ENCODE results near the gene IPO4.
"Not testable (repeated sequence)": the region's sequence is repeated elsewhere in the genome, so short reads cannot be mapped to it uniquely, and the experiment has no call there.

Gene IPO4

GRCh38 chr14:24206260-24207103 lies 17.9 kb upstream of the IPO4 start:
- no CpG with 5 or more reads among the region's 11 CpGs for WGBS (ENCODE audit: extremely low coverage, insufficient coverage, insufficient read length)
- H4K12ac ChIP-seq (ENCODE audit: low read depth, low read length) = no peak overlapping the region
- no peaks in the 10 kb centered on the region for H3K27me3 ChIP-seq (ENCODE audit: insufficient read depth, low read length)
- no peak overlapping the region for H2AK5ac ChIP-seq (ENCODE audit: low read length)
- H4K91ac ChIP-seq (ENCODE audit: low read depth, low read length) = no peak overlapping the region
- H3K4me1 ChIP-seq (ENCODE audit: control insufficient read depth in 1 of 2, insufficient read depth in 2 of 2, low read length in 2 of 2) = peaks cover 3 to 4% of the 10 kb centered on the region in 2 experiments
- H3K14ac ChIP-seq (ENCODE audit: low read length) = no peak overlapping the region
- H3K79me2 ChIP-seq (ENCODE audit: control insufficient read depth, insufficient read depth, low read length, poor library complexity) = no peaks in the 10 kb centered on the region
- no peak overlapping the region for H2BK5ac ChIP-seq (ENCODE audit: low read depth, low read length, poor library complexity)
- H2AFZ ChIP-seq (ENCODE audit: insufficient read depth, low read length, poor library complexity) = no peak overlapping the region
- peaks cover 31 to 53% of the 10 kb centered on the region in 2 experiments for H3K36me3 ChIP-seq (ENCODE audit: control insufficient read depth in 1 of 2, insufficient read depth in 2 of 2, low read length in 2 of 2)
- H3K18ac ChIP-seq (ENCODE audit: low read length) = no peak overlapping the region
- no peaks in the 10 kb centered on the region for H3K79me1 ChIP-seq (ENCODE audit: low read length)
- DNase-seq = no peak
- H3K4ac ChIP-seq (ENCODE audit: low read depth, low read length) = no peak overlapping the region
- H3K27ac ChIP-seq (ENCODE audit: low read depth, low read length) = no peak overlapping the region
- no peak overlapping the region for H3K4me3 ChIP-seq (ENCODE audit: low read depth, low read length)
- H4K8ac ChIP-seq (ENCODE audit: low read depth, low read length) = no peak overlapping the region
- peaks cover 2% of the 10 kb centered on the region for H3K9me3 ChIP-seq (ENCODE audit: insufficient read depth, low read depth, low read length)
- no peak overlapping the region for H2BK12ac ChIP-seq (ENCODE audit: low read length)
- no peak overlapping the region for H2BK120ac ChIP-seq (ENCODE audit: insufficient read depth, low read length, poor library complexity)
- H3K23ac ChIP-seq (ENCODE audit: low read length) = no peak overlapping the region
- H3K4me2 ChIP-seq (ENCODE audit: low read length) = no peak overlapping the region
- H3K9ac ChIP-seq (ENCODE audit: low read length) = no peak overlapping the region

DNA sequence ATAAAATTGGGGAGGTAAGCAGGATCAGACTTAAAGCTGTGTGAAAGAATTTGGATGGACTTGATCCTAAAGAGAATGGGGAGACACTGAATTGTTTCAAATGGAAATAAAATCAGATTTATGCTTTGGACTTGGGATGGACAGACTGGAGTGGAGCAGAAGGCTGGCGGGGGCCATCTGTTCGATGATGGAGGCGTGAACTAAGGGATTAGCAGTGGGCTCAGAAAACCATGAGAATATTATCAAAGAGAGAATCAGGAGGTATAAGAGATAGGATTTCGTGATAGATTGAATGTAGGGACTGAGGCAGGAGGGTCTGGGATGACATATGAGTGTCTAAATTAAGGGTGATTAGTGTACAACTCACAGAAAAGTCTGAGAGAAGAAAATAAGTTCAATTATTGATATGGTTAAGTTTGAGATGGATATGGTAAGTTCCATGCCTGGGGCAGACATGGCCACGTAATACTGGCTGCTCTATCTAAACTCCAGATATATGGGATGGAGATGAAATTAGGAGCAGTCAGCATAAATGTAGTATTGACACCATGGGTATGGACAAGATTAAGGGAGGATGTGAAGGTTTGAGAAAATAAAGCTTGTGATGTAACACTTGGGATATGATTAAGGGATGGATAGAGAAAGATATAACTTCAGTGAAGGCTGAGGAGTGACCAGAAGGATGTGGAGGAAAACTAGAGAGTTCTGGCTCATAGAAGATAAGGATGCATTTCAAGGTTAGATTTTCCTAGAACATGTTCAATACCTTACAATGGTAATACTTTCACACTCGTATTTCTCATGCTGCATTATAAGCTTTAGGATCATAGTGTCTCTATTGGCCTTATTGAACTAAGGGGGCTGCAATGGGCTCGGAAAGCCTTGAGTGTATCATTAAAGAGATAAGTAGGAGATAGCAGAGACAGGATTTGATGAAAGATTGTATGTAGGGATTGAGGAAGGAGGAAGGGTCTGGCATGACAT lies 15.8 kb upstream of the IPO4 start:
- Histone ChIP-seq H3K4ac (ENCODE audit: low read depth, low read length) (no peak overlapping the region), H3K23ac (ENCODE audit: low read length) (no peak overlapping the region), H3K27ac (ENCODE audit: low read depth, low read length) (no peak overlapping the region), H3K36me3 (ENCODE audit: control insufficient read depth in 1 of 2, insufficient read depth in 2 of 2, low read length in 2 of 2) (peaks cover 22 to 39% of the 10 kb centered on the region in 2 experiments), H4K8ac (ENCODE audit: low read depth, low read length) (no peak overlapping the region), H2AK5ac (ENCODE audit: low read length) (no peak overlapping the region), H3K79me2 (ENCODE audit: control insufficient read depth, insufficient read depth, low read length, poor library complexity) (no peaks in the 10 kb centered on the region), H3K4me1 (ENCODE audit: control insufficient read depth in 1 of 2, insufficient read depth in 2 of 2, low read length in 2 of 2) (peaks cover 3 to 4% of the 10 kb centered on the region in 2 experiments), H3K4me3 (ENCODE audit: low read depth, low read length) (no peak overlapping the region), H2BK12ac (ENCODE audit: low read length) (no peak overlapping the region), H3K18ac (ENCODE audit: low read length) (no peak overlapping the region), H4K91ac (ENCODE audit: low read depth, low read length) (no peak overlapping the region), H2AFZ (ENCODE audit: insufficient read depth, low read length, poor library complexity) (no peak overlapping the region), H2BK5ac (ENCODE audit: low read depth, low read length, poor library complexity) (no peak overlapping the region), H4K12ac (ENCODE audit: low read depth, low read length) (no peak overlapping the region), H3K4me2 (ENCODE audit: low read length) (no peak overlapping the region), H3K27me3 (ENCODE audit: insufficient read depth, low read length) (no peaks in the 10 kb centered on the region), H3K79me1 (ENCODE audit: low read length) (no peaks in the 10 kb centered on the region), H2BK120ac (ENCODE audit: insufficient read depth, low read length, poor library complexity) (no peak overlapping the region), H3K9ac (ENCODE audit: low read length) (no peak overlapping the region), H3K9me3 (ENCODE audit: insufficient read depth, low read depth, low read length) (peaks cover 3% of the 10 kb centered on the region), H3K14ac (ENCODE audit: low read length) (no peak overlapping the region)
- no peak for DNase-seq
- 100% methylated on average over 1 of the region's 7 CpGs for WGBS (ENCODE audit: extremely low coverage, insufficient coverage, insufficient read length)

- H3K14ac ChIP-seq (ENCODE audit: low read length); H3K9ac ChIP-seq (ENCODE audit: low read length); H4K91ac ChIP-seq (ENCODE audit: low read depth, low read length); H4K12ac ChIP-seq (ENCODE audit: low read depth, low read length); H4K8ac ChIP-seq (ENCODE audit: low read depth, low read length); H3K4me3 ChIP-seq (ENCODE audit: low read depth, low read length); H3K23ac ChIP-seq (ENCODE audit: low read length); H3K18ac ChIP-seq (ENCODE audit: low read length); DNase-seq; H2BK120ac ChIP-seq (ENCODE audit: insufficient read depth, low read length, poor library complexity); H3K4me1 ChIP-seq (ENCODE audit: control insufficient read depth in 1 of 2, insufficient read depth in 2 of 2, low read length in 2 of 2); H3K27me3 ChIP-seq (ENCODE audit: insufficient read depth, low read length); H3K79me1 ChIP-seq (ENCODE audit: low read length); H3K27ac ChIP-seq (ENCODE audit: low read depth, low read length); H3K4ac ChIP-seq (ENCODE audit: low read depth, low read length); H2BK12ac ChIP-seq (ENCODE audit: low read length); H2AFZ ChIP-seq (ENCODE audit: insufficient read depth, low read length, poor library complexity); H3K79me2 ChIP-seq (ENCODE audit: control insufficient read depth, insufficient read depth, low read length, poor library complexity); H3K4me2 ChIP-seq (ENCODE audit: low read length); H2AK5ac ChIP-seq (ENCODE audit: low read length); H2BK5ac ChIP-seq (ENCODE audit: low read depth, low read length, poor library complexity); H3K9me3 ChIP-seq (ENCODE audit: insufficient read depth, low read depth, low read length): not testable (repeated sequence)
- WGBS (ENCODE audit: extremely low coverage, insufficient coverage, insufficient read length) = no CpG with 5 or more reads among the region's 16 CpGs
- H3K36me3 ChIP-seq (ENCODE audit: control insufficient read depth in 1 of 2, insufficient read depth in 2 of 2, low read length in 2 of 2) = peaks cover 20 to 35% of the 10 kb centered on the region in 2 experiments
These were observed 14.8 kb upstream of the IPO4 start for GRCh38 chr14:24203249-24203886.

DNA sequence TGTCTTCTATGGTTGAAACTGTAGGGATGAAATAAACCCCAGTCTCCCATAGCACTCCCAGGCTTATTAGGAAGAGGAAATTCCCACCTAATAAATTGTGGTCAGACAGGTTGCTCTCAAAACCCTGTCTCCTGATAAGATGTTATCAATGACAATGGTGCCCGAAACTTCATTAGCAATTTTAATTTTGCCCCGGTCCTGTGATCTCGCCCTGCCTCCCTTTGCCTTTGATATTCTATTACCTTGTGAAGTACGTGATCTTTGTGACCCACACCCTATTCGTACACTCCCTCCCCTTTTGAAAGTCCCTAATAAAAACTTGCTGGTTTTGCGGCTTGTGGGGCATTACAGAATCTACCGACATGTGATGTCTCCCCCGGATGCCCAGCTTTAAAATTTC lies 13.9 kb upstream of the IPO4 start:
- H2BK5ac ChIP-seq (ENCODE audit: low read depth, low read length, poor library complexity); H2AK5ac ChIP-seq (ENCODE audit: low read length); H3K9ac ChIP-seq (ENCODE audit: low read length); H3K27me3 ChIP-seq (ENCODE audit: insufficient read depth, low read length); H2BK120ac ChIP-seq (ENCODE audit: insufficient read depth, low read length, poor library complexity); H3K23ac ChIP-seq (ENCODE audit: low read length); H4K12ac ChIP-seq (ENCODE audit: low read depth, low read length); H3K4me1 ChIP-seq (ENCODE audit: control insufficient read depth in 1 of 2, insufficient read depth in 2 of 2, low read length in 2 of 2); H3K4me3 ChIP-seq (ENCODE audit: low read depth, low read length); H2AFZ ChIP-seq (ENCODE audit: insufficient read depth, low read length, poor library complexity); H4K8ac ChIP-seq (ENCODE audit: low read depth, low read length); DNase-seq; H3K79me2 ChIP-seq (ENCODE audit: control insufficient read depth, insufficient read depth, low read length, poor library complexity); H3K4ac ChIP-seq (ENCODE audit: low read depth, low read length); H3K18ac ChIP-seq (ENCODE audit: low read length); H3K27ac ChIP-seq (ENCODE audit: low read depth, low read length); H3K14ac ChIP-seq (ENCODE audit: low read length); H3K9me3 ChIP-seq (ENCODE audit: insufficient read depth, low read depth, low read length); H2BK12ac ChIP-seq (ENCODE audit: low read length); H3K79me1 ChIP-seq (ENCODE audit: low read length); H3K4me2 ChIP-seq (ENCODE audit: low read length); H4K91ac ChIP-seq (ENCODE audit: low read depth, low read length): not testable (repeated sequence)
- H3K36me3 ChIP-seq (ENCODE audit: control insufficient read depth in 1 of 2, insufficient read depth in 2 of 2, low read length in 2 of 2) = peaks cover 17 to 31% of the 10 kb centered on the region in 2 experiments
- WGBS (ENCODE audit: extremely low coverage, insufficient coverage, insufficient read length) = no CpG with 5 or more reads among the region's 8 CpGs

All from trophoblast cell (in vitro differentiated cells and primary cell).